Colon (tissue), 2 donors: ENCODE results near the gene PPP1R9A.

Source experiments
- FAIRE-seq: peaks from 2 replicates; lab custom pipeline; 2012; peaks lifted over from hg19 to GRCh38; lab: Jason Lieb, UNC
- donor health status: control.
- donor health status: control.

PPP1R9A gene

DNA sequence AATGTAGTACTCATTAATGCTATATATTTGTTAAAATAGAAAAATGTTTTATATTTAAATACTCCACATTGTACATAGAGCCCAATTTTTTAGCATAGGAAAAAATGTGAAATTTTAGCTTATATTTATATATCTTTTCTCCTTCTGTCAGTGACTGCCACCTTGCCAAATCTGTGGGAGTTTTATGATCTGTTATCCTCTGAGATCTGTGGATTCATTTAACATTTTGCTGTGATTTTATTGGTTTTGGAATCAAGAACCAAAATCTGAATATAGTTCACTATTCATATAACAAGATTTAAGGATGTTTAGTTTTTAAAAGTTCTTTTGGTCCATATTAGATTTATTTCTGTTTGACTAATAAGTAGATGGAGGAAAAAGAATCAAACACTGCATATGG, 127.9 kb downstream of the PPP1R9A start:
- FAIRE-seq: no peak

DNA sequence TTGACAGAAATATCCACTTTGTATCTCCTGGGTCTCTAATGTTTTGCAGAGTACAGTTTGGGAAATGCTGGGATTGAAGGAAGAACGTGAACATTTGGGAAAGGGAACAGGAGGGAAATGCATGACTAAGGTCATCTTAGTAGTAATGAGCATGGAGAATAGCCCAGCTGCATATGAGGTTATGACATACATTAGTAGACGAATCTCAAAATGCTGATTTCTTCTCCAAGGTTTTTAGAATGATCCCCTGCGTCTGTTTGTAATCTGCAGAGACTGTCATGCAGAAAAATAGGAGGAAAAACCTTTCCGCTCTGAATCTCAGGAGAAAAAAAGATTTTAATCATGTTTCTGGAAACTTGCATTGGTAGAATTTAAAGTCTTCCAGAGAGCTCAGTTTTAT, 133.6 kb downstream of the PPP1R9A start:
- FAIRE-seq: no peak

- no peak for FAIRE-seq
Measured at GRCh38 chr7:95045236-95045923, 138.0 kb downstream of the PPP1R9A start.

DNA sequence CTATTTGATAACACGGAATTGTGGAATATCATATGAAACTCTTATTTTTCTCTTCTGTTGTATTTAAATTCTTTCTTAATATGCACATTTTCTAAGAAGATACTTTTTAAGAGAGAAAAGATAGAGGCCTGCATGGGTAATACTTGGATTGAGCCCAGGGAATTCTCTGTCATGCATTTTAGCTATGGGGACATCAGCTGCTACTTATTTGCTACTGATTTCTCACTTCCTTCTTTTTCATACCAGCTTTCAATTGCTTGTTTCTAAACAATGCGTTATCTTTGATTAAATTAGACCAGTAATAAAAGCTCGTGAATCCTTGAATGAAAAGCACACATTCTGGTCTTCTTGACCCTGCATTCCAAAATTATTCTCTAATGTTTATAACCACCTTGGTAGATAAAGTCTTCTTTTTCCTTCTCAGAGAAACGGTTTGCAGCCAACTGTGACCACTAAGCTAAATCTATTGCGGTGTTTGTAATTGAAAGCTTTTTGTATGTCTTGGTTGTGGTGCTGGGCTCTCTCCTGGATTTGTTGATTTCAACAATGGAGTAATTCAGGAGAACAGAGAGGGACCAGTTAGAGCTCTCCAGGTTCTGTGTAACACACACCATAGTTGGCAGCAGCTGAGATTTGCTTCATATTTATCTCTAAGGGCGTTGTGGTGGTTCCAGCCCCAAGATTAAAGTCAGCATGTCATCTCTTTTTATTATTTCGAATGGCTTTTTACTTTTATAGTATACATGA, 139.3 kb downstream of the PPP1R9A start:
- FAIRE-seq: no peak

DNA sequence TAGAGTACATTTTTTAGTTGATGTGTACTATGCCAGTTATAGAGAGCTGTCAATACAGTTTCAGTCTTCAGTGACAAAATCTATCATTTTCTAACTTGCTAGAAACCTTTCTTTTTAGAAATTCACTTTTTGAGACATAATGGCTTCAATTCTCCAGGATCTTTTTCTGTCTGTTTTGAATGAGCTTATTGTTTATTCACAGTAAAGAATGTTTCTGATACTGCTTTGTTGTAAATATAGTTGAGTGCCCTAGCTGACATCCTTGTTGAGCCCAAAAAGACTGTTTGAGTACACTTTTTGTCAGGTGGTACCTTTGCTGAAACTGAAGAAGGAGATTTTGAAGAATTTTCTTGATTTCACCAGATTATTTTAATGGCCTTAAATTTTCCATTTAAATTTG, 139.9 kb downstream of the PPP1R9A start:
- FAIRE-seq: no peak

- no peak for FAIRE-seq
Measured at GRCh38 chr7:95052566-95053094, 145.2 kb downstream of the PPP1R9A start.

DNA sequence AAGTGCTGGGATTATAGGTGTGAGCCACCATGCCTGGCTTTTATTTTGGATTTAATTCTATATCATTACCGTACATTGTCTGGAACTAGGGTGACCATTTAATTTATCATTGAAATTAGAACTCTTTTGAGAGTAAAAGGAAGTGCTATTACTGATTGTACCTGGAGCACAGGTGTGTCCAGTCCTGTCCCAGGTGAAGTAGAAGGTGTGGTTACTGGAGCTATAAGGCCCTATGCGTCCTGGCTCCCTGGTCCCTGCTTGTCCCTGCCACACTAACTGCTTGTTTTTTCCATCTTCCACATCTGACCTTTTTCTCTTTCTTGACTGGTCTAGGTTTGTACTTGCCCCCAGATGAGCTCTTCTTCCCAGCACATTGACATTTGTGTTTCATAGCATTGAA, 147.0 kb downstream of the PPP1R9A start:
- no peak for FAIRE-seq

DNA sequence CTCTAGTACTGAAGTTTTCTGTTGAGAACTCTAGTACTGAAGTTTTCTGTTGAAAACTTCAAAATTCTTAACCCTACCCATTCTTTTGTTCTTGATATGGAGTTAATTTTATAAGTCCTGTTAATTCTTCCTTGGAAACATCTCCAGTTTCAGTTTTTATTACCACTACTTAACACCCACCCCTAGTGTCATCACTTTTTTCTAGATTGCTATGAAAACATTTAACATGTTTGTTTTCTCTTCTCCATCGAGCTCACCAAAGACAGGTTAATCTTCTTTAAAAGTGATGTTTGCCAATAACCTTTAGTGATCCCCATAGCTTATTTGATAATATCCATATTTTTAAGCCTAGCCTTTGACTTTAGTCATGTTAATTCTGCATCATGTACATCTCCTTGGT, 147.9 kb downstream of the PPP1R9A start:
- no peak for FAIRE-seq

- no peak for FAIRE-seq
Measured at GRCh38 chr7:95056107-95056739, 148.8 kb downstream of the PPP1R9A start.

DNA sequence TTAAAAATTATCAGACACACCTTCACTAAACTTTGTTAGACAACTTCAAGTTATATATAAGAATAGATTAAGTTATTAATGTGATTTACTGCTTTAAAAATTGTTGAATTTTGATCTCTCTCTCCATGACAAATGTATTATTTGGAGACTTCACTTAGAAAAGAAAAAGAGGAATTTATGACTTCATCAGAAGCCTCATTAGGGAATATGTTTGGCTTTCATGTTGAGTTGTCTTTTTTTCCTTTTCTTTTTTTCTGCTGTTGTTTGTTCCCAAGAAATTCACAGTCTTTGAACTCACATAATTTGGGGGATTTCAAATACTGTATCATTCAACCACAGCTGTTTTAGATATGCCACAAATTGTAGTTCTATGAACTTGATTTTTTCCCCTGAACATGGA, 149.5 kb downstream of the PPP1R9A start:
- no peak for FAIRE-seq

GRCh38 chr7:95059842-95060313, 152.5 kb downstream of the PPP1R9A start:
- no peak for FAIRE-seq

- FAIRE-seq: no peak
Measured at GRCh38 chr7:95062901-95063300, 155.5 kb downstream of the PPP1R9A start.

DNA sequence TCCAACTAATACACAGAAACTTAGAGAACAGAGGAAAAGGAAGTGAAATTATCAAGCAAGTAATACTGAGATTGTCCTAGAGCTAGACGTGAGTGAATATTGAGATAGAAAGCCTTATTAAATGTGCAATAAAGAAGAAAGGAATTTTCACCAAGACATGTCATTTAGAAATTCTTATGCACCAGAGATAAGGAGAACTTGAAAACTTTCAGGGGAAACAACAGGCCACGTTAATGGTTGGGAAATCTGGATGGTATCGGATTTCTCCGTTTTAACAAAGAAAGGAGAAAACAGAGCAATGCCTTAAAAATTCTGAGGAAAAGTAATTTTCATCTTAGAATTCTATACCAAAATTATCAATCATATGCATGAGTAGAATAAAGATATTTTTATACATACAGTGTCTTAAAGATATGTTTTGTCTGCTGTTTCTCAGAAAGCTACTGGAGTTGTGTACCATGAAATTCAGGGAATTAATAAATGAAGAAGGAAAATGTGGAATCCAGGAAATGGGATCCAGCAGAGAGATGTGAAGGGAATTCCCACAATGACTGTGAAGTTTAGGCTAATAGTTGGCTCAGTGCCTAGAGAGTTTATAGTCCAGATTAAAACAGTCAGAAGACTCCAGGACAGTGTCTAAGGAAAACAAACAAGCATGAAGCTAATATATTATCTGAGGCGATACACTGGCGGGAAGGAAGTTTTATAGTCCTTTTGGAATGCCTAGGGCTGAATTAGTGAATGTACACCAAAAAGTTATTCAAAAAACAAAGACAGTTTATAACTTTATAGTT, 159.5 kb downstream of the PPP1R9A start:
- FAIRE-seq: no peak

DNA sequence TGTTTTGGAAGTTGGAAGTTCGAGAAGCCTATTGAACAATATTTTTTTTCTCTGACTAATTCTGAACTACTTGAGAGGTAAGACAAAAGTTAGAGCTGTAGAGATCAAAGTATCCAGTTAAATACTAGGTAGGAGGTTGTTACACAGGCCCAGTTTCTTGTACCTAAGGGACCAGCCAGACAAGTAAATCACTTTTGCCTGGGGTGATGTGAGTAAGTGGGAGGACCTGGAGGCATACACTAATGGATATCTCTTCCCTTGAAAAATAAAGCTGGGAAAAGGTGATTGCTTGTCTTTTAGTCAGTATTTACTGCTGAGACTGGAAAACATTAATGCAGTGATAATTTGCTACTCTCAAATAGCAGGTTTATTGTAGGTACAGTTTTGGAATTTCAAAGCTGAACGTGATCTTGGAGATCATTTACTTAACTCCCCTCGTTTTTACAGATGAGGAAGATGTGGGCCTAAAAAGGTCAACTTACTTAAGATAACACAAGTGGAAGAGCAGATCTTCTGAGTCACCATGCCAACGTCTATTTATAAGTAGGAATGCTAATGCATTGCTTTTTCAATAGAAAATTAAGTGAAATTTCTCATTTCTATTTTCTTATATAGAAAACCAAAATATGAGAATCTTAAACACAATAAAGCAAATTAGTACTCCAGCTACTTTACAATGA, 181.3 kb downstream of the PPP1R9A start:
- FAIRE-seq: no peak

- no peak for FAIRE-seq
Measured at GRCh38 chr7:95089414-95090315, 182.3 kb downstream of the PPP1R9A start.

GRCh38 chr7:95092324-95092723, 184.9 kb downstream of the PPP1R9A start:
- FAIRE-seq: no peak

DNA sequence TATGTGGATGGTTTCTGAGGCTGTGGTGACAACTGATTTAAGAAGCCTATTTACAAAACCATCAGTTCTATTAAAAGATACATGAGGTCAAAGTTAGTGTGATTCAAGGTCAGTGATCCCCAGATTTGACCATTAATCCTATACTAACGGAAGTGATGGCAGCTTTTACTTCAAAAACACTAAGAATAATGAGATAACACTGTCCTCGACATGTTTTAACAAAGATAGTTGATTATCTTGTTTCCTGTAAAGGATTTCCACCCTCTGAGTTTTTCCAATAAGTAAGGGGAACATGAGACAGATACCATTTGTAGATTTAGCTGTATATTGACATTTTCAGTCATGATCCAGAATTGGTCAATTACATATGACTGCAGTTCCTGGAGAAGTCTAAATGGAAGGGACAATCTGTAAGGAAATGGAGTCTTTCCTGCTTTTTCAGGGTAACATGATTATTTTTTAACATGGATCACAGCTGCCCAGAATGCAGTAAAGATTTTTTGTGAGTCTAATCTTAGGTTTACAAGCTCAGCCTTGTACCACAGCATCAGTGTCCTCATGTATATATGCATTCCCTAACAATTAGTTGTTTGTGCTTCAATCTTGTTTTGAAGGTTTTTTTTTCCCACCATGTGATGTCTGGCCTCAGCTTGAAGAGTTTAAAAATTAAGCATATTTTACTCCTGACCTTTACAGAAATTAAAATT, 188.0 kb downstream of the PPP1R9A start:
- FAIRE-seq: no peak

DNA sequence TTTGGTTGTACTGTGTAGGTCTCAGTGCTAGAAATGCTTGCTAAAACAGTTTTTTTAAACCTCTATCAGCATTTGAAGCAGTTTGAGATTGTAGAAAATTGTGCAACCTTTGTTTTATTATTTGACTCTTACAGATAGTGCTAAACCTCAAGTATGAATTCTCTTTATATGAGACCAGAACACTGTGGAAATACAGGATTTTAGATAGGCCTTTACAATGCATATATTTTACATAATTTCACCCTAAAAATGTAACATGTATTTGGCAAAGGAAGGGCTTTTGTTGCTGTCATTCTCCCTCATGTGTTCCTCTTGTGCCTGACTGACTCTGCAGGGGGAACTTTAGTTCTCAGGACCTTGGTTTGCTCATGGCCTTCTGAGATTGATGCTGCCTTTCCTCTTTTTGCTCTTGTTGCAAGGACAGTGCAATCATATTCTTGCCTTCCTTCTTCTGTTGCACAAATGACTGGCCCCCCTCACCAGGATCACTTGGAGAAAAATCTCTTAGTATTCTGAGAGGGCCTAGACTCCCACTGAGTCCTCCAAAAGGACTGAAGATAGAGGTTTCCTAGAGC, 188.7 kb downstream of the PPP1R9A start:
- FAIRE-seq: no peak

GRCh38 chr7:95097291-95097690, 189.9 kb downstream of the PPP1R9A start:
- no peak for FAIRE-seq
